Activated CD4-positive, alpha-beta memory T cell treated with anti-CD3 and anti-CD28 coated beads, Interleukin-2, amount 10 ng/mL, durations not matched to agents 7 days and 5 days (primary cell): ENCODE data around the gene ILRUN. TPM values are rescaled to one million over a fixed set of nuclear protein-coding genes. Genes with fewer than 3 reads are reported as not detected.
A peak's percentile ranks its signal among the peaks of the same experiment; 100 is the strongest.
"Not testable (repeated sequence)": the region's sequence is repeated elsewhere in the genome, so short reads cannot be mapped to it uniquely, and the experiment has no call there.

ENCODE experiments used
- CTCF ChIA-PET: fragments of 350-600 bp; sonication (Branson Sonifier 250); formaldehyde crosslinking; loops from one replicate; lab custom pipeline; 2021; ENCODE audit warnings: antibody characterized with exemption, inconsistent platforms; lab: Charles Lee
- POLR2A ChIA-PET: fragments of 350-600 bp; sonication (Branson Sonifier 250); formaldehyde crosslinking; loops from one replicate; lab custom pipeline; 2021; ENCODE audit warnings: antibody characterized with exemption; lab: Charles Lee
- DNase-seq: peaks from one replicate; pipeline ENCODE4 v3.0.0-alpha.2; 2020
- H3K27ac Mint-ChIP-seq: one replicate; pipeline ENCODE4 v1.8.0; 2021; ENCODE audit warnings: mild to moderate bottlenecking, mixed read lengths
- H3K27me3 Mint-ChIP-seq: one replicate; pipeline ENCODE4 v1.8.0; 2021; ENCODE audit warnings: mixed read lengths
- H3K36me3 Mint-ChIP-seq: one replicate; pipeline ENCODE4 v1.8.0; 2021; ENCODE audit warnings: low read depth, mixed read lengths
- H3K4me1 Mint-ChIP-seq: one replicate; pipeline ENCODE4 v1.8.0; 2021; ENCODE audit warnings: mixed read lengths
- H3K4me3 Mint-ChIP-seq: one replicate; pipeline ENCODE4 v1.8.0; 2021; ENCODE audit warnings: mild to moderate bottlenecking, mixed read lengths
- H3K9me3 Mint-ChIP-seq: one replicate; pipeline ENCODE4 v1.8.0; 2021; ENCODE audit warnings: mixed read lengths
- total RNA-seq, 2 experiments: library from RNA; stranded (reverse); gene quantifications; one replicate each; pipeline ENCODE4 v1.2.3, GENCODE V29; 2021

The ILRUN gene
- total RNA-seq, result 10 to 100 TPM; 85.3 to 86.6 TPM

DNA sequence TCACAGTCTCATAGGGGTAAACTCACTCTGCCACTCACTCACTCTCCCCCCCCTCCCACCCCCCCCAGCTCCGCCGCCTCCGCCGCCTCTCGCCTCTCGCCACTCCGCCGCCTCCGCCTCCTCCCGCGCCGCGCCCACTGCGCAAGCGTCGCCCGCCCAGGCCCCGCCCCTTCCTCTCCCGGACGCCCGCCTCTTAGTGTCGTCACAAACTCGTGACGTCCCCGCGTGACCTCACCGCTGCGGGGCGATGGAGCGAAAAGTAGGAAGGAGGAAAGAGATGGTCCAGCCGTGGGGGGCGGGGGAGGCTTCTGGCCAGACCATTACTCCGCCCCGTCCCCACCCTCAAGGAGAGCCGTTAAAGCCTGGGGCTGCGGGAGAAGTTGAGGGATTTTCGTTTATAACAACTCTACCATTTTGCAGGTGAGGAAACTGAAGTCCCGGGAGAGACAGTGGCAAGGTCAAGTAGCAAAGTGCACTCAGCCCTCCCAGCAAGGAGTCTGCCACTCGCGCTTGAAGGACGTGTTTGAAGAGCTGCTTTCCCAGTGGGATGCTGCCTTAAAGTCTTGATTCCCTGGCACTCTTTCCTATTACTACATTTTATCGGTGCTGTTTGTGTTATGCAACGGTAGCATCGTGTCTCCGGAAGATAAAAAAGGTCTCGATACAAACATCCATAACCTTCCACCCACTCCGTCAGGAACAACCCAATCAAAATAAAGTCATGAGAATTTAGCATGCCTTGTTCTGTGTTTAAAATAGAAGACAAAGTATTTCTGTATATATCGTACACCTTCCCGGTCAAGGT lies at the start of gene ILRUN:
Gene ILRUN (minus strand): TSS at position 29 of the 805 bp plus-strand sequence. CDS start 164 bp downstream, outside the sequence.
- no peaks in the 10 kb centered on the region for H3K27me3 Mint-ChIP-seq
- H3K4me3 Mint-ChIP-seq, result peak within 1 kb of the TSS; percentile 88
- H3K27ac Mint-ChIP-seq, result peak within 1 kb of the TSS; percentile 85
- CTCF ChIA-PET, result interaction anchor here (1.1 to 2.0 kb wide), 5 partner anchors 21 to 509 kb away, joined by 3 to 11 read pairs (median 3); partner anchors contain the start of gene SNRPC
- POLR2A ChIA-PET, result interaction anchor here (0.7 to 5.1 kb wide), 13 partner anchors 10 to 191 kb away, joined by 3 to 66 read pairs (median 5); partner anchors contain the start of genes BLTP3A, SNRPC and TAF11
- peaks cover 44% of the 10 kb centered on the region for H3K4me1 Mint-ChIP-seq
- no peaks in the 10 kb centered on the region for H3K9me3 Mint-ChIP-seq
- DNase-seq, result peak; percentile 97
- H3K36me3 Mint-ChIP-seq, result peaks cover 24% of the 10 kb centered on the region

DNA sequence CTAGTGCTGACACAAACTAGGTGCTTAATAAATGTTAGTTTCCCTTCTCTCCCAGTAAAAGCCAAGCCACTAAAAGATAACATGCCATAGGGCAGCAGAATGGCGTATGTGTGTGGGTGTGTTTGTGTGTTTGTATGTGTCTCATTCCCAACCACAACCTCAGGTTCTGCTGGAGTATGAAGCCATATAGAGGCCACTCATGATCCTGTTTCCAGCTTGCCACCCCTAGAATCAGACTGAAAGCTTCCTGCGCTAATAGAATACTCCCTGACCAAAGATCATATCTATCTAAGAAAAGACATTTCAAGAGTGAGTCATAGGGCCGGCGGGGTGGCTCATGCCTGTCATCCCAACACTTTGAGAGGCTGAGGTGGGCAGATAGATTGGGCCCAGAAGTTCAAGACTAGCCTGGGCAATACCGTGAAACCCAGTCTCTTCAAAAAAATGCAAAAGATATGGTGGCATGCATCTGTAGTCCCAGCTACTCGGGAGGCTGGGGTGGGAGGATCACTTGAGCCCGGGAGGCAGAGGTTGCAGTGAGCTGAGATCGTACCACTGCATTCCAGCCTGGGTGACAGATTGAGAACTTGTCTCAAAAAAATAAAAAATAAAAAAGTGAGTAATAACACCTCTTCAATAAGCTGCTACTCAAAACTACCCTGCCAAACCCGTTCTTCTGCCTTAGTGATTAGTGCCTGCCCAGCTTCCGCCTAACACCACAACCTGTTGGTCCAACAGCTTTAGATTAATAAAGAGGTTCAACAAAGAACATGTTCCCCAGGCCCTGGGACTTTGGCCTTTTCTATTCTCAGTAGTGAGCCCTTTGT lies 48.9 kb upstream of the ILRUN start:
- no peak overlapping the region for H3K4me3 Mint-ChIP-seq
- ChIA-PET POLR2A (interaction anchor here (1.0 to 1.2 kb wide), 2 partner anchors 11 to 47 kb away, joined by 3 to 7 read pairs; partner anchors contain the start of gene SNRPC), CTCF (interaction anchor here (0.6 to 1.3 kb wide), 2 partner anchors 10 to 11 kb away, joined by 5 to 6 read pairs; partner anchors contain the start of gene SNRPC)
- H3K4me1 Mint-ChIP-seq, result peaks cover 6% of the 10 kb centered on the region
- no peaks in the 10 kb centered on the region for H3K9me3 Mint-ChIP-seq
- no peak overlapping the region for H3K27ac Mint-ChIP-seq
- no peaks in the 10 kb centered on the region for H3K27me3 Mint-ChIP-seq
- H3K36me3 Mint-ChIP-seq, result no peaks in the 10 kb centered on the region
- no peak for DNase-seq

GRCh38 chr6:34744294-34744647 lies 47.7 kb upstream of the ILRUN start:
- H3K9me3 Mint-ChIP-seq, H3K36me3 Mint-ChIP-seq, H3K27me3 Mint-ChIP-seq, H3K4me3 Mint-ChIP-seq, H3K27ac Mint-ChIP-seq, POLR2A ChIA-PET, DNase-seq: not testable (repeated sequence)
- H3K4me1 Mint-ChIP-seq, result peaks cover 14% of the 10 kb centered on the region
- CTCF ChIA-PET, result interaction anchor here (0.9 kb wide), 1 partner anchor 135 kb away, joined by 3 read pairs; no protein-coding TSS in a partner anchor

DNA sequence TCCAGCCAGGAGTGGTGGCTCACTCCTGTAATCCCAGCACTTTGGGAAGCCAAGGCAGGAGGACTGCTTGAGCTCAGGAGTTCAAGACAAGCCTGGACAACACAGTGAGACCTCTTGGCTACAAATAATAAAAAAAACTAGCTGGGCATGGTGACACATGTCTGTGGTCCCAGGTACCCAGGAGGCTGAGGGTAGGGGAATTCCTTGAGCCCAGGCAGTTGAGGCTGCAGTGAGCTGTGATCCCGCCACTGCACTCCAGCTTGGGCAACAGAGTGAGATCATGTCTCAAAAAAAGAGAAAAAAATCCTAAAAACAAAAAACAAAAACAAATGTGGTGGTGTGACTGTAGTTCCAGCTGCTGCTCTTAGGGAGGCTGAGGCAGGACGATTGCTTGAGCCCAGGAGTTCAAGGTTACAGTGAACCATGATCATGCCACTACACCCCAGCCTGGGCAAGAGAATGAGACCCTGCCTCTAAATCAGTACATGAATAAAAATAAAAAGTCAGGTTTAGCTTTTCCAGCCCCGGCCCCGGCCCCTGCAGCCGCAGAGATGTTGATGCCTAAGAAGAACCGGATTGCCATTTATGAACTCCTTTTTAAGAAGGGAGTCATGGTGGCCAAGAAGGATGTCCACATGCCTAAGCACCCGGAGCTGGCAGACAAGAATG lies 47.2 kb upstream of the ILRUN start:
- no peaks in the 10 kb centered on the region for H3K9me3 Mint-ChIP-seq
- DNase-seq, result no peak
- CTCF ChIA-PET, result interaction anchor here (0.9 kb wide), 1 partner anchor 134 kb away, joined by 3 read pairs; no protein-coding TSS in a partner anchor
- H3K36me3 Mint-ChIP-seq, result no peaks in the 10 kb centered on the region
- no peak overlapping the region for H3K4me3 Mint-ChIP-seq
- POLR2A ChIA-PET, result no interaction called here
- peaks cover 18% of the 10 kb centered on the region for H3K4me1 Mint-ChIP-seq
- H3K27me3 Mint-ChIP-seq, result no peaks in the 10 kb centered on the region
- no peak overlapping the region for H3K27ac Mint-ChIP-seq

GRCh38 chr6:34742094-34742493 lies 45.5 kb upstream of the ILRUN start:
- ChIA-PET CTCF (interaction anchor here (0.6 to 1.1 kb wide), 2 partner anchors 52 to 53 kb away, joined by 3 read pairs; no protein-coding TSS in a partner anchor), POLR2A (no interaction called here)
- Mint-ChIP-seq H3K9me3 (no peaks in the 10 kb centered on the region), H3K4me1 (peaks cover 24% of the 10 kb centered on the region), H3K27ac (no peak overlapping the region), H3K27me3 (no peaks in the 10 kb centered on the region), H3K4me3 (no peak overlapping the region), H3K36me3 (no peaks in the 10 kb centered on the region)
- no peak for DNase-seq

DNA sequence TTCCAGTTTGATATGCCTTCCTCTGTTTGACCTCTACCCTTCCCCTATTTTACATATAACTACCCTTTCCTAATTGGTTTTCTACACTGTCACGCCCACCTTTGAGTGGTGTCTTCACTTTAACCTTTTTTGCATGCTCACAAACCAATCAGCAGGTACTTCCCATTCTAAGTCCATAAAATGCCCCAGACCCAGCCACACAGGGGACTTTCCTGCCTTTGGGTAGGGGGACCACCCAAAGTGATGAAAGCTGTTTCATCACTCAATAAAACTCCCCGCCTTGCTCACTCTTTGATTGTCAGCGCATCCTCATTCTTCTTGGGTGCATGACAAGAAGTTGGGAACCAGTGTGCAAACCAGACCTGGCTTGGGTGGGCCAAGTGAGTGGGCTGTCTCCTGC lies 40.3 kb upstream of the ILRUN start:
- Mint-ChIP-seq H3K4me3 (no peak overlapping the region), H3K4me1 (peaks cover 18% of the 10 kb centered on the region), H3K36me3 (no peaks in the 10 kb centered on the region), H3K27me3 (no peaks in the 10 kb centered on the region), H3K9me3 (no peaks in the 10 kb centered on the region), H3K27ac (no peak overlapping the region)
- ChIA-PET CTCF (no interaction called here), POLR2A (interaction anchor here (0.7 kb wide), 1 partner anchor 243 kb away, joined by 3 read pairs; no protein-coding TSS in a partner anchor)
- no peak for DNase-seq

GRCh38 chr6:34731393-34732060 lies 35.0 kb upstream of the ILRUN start:
- Mint-ChIP-seq H3K9me3 (no peaks in the 10 kb centered on the region), H3K4me3 (no peak overlapping the region), H3K27ac (no peak overlapping the region), H3K36me3 (no peaks in the 10 kb centered on the region), H3K27me3 (no peaks in the 10 kb centered on the region), H3K4me1 (no peaks in the 10 kb centered on the region)
- no peak for DNase-seq
- ChIA-PET CTCF (interaction anchor here (0.5 kb wide), 1 partner anchor 68 kb away, joined by 3 read pairs; no protein-coding TSS in a partner anchor), POLR2A (no interaction called here)

DNA sequence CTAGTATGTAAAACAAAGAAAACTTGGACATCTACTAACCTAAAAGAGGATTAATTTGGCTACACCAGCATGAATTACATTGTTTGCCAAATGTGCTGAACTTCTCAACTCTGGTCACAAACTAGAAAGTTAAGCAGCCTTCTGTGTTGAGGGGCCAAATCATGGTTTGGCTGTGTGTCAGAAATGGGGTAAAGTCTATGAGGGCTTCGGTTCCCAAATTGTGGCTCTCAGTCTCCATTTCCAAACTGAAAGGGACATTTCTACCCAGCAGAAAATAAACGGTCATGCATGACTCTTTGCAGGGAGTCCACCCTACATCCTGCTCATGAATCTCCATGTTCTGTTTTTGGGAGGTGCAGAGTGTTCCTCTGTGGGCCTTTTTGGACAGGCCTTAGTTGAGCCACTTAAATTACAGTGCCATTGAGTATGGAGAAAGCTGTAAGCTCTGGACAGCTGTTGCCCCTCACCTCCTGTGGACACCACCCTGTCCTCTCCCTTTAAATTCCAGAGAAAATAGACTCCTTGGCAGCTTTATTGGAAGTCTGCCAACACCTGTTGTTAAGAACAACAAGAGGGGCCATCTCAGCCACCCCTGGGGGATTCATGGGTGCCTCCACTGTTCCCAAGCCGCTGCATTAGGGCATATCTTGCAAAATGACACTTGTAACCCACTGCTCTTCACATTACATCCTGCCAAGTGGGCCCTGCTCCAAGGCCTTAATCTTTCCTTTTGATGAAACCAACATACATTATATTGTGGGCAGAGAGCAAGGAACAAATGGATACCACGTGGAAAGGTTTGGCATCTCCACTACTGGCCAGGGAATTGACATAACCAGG lies 33.3 kb upstream of the ILRUN start:
- no peaks in the 10 kb centered on the region for H3K36me3 Mint-ChIP-seq
- ChIA-PET POLR2A (no interaction called here), CTCF (no interaction called here)
- no peak for DNase-seq
- peaks cover 5% of the 10 kb centered on the region for H3K9me3 Mint-ChIP-seq
- no peak overlapping the region for H3K4me3 Mint-ChIP-seq
- no peak overlapping the region for H3K27ac Mint-ChIP-seq
- no peaks in the 10 kb centered on the region for H3K4me1 Mint-ChIP-seq
- H3K27me3 Mint-ChIP-seq, result no peaks in the 10 kb centered on the region

GRCh38 chr6:34726055-34726454 lies 29.5 kb upstream of the ILRUN start:
- CTCF ChIA-PET, result no interaction called here
- peaks cover 4% of the 10 kb centered on the region for H3K4me1 Mint-ChIP-seq

DNA sequence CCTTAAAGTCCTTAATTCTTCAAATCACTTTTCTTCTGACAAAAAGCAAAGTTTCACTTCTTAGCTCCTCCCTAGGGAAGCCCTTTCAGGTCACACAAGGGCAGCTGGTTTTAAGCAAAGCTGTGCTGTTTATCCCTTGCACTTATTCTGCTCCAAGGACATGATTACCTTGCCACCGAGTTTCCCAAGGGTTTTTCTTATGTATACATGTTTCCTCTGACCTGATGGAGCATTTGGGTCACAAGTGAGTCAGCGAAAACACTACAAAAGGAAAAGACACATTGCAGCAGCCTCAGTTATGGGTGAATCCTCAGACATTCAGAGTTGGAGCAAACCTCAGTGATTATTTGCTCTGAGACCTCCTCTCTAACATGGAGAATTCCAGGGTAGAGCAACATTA lies 26.6 kb upstream of the ILRUN start:
- Mint-ChIP-seq H3K27ac (no peak overlapping the region), H3K4me1 (peaks cover 4% of the 10 kb centered on the region), H3K36me3 (no peaks in the 10 kb centered on the region), H3K27me3 (no peaks in the 10 kb centered on the region), H3K4me3 (no peak overlapping the region), H3K9me3 (peaks cover 5% of the 10 kb centered on the region)
- ChIA-PET POLR2A (no interaction called here), CTCF (no interaction called here)
- no peak for DNase-seq

More at GRCh38 chr6:34726055-34726454, 29.5 kb upstream of the ILRUN start:
- no peak for DNase-seq
- H3K4me3 Mint-ChIP-seq, result no peak overlapping the region
- H3K9me3 Mint-ChIP-seq, result peaks cover 5% of the 10 kb centered on the region
- no peaks in the 10 kb centered on the region for H3K27me3 Mint-ChIP-seq
- no peak overlapping the region for H3K27ac Mint-ChIP-seq
- POLR2A ChIA-PET, result no interaction called here
- no peaks in the 10 kb centered on the region for H3K36me3 Mint-ChIP-seq

DNA sequence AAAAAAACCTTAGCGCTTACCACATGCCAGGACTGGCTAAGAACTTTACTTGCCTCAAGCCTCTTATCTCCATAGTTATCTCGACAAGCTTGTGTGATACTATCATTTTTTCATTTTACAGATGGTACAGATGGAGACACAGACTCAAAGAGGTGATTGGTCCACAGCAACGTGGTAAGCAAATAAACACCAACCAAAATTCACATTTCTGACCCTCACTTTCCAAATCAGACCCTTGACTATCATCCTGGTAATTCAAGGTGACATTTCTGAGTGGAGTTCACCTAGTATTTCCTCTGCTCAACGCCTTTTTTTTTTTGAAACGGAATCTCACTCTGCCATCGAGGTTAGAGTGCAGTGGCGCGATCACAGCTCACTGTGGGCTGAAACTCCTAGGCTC lies 25.9 kb upstream of the ILRUN start:
- H3K36me3 Mint-ChIP-seq, result no peaks in the 10 kb centered on the region
- DNase-seq, result no peak
- peaks cover 4% of the 10 kb centered on the region for H3K4me1 Mint-ChIP-seq
- no peak overlapping the region for H3K27ac Mint-ChIP-seq
- peaks cover 2% of the 10 kb centered on the region for H3K27me3 Mint-ChIP-seq
- POLR2A ChIA-PET, result no interaction called here
- H3K4me3 Mint-ChIP-seq, result no peak overlapping the region
- H3K9me3 Mint-ChIP-seq, result peaks cover 5% of the 10 kb centered on the region
- CTCF ChIA-PET, result no interaction called here
